HFFc6 (cell line): ENCODE measurements around the gene MAP4K4. TPM values are rescaled to one million over a fixed set of nuclear protein-coding genes. Genes with fewer than 3 reads are reported as not detected.

Experiments used
- DNase-seq: peaks from one replicate; pipeline ENCODE4 v3.0.0-alpha.2; 2018
- H3K27ac Mint-ChIP-seq: 2 replicates; pipeline ENCODE4 v1.8.0; 2020; ENCODE audit warnings: mild to moderate bottlenecking, mixed read lengths
- H3K27me3 Mint-ChIP-seq: 2 replicates; pipeline ENCODE4 v1.8.0; 2021; ENCODE audit warnings: mild to moderate bottlenecking, moderate library complexity, mixed read lengths; ENCODE audit not compliant: insufficient read depth
- H3K36me3 Mint-ChIP-seq: 2 replicates; pipeline ENCODE4 v1.8.0; 2021; ENCODE audit warnings: low read depth, mixed read lengths
- H3K4me1 Mint-ChIP-seq: 2 replicates; pipeline ENCODE4 v1.8.0; 2020; ENCODE audit warnings: low read depth, mixed read lengths
- H3K4me3 Mint-ChIP-seq: 2 replicates; pipeline ENCODE4 v1.8.0; 2020; ENCODE audit warnings: mild to moderate bottlenecking, moderate library complexity, mixed read lengths
- H3K9me3 Mint-ChIP-seq: 2 replicates; pipeline ENCODE4 v1.8.0; 2020; ENCODE audit warnings: mild to moderate bottlenecking, mixed read lengths
- total RNA-seq, 6 experiments: library from RNA; stranded (reverse); fragmentation: NEBNext Ultra II Directional; extraction: Animal tissue kit (Norgen Biotek cat#: 25700); gene quantifications; 2 replicates in 1 of 6; 3 replicates in 5 of 6; pipeline ENCODE4 v1.2.3, GENCODE V29; 2021
- TF ChIP-seq, protein P1 (sequence below): fragments of 200-600 bp; sonication (generic); IDR thresholded peaks from 2 replicates; pipeline ENCODE4 v1.5.0; 2021; ENCODE audit warnings: antibody characterized with exemption, mild to moderate bottlenecking

MAP4K4 gene
- total RNA-seq, 6 experiments from 2014 or later, result 103 to 124 (median 121) TPM

DNA sequence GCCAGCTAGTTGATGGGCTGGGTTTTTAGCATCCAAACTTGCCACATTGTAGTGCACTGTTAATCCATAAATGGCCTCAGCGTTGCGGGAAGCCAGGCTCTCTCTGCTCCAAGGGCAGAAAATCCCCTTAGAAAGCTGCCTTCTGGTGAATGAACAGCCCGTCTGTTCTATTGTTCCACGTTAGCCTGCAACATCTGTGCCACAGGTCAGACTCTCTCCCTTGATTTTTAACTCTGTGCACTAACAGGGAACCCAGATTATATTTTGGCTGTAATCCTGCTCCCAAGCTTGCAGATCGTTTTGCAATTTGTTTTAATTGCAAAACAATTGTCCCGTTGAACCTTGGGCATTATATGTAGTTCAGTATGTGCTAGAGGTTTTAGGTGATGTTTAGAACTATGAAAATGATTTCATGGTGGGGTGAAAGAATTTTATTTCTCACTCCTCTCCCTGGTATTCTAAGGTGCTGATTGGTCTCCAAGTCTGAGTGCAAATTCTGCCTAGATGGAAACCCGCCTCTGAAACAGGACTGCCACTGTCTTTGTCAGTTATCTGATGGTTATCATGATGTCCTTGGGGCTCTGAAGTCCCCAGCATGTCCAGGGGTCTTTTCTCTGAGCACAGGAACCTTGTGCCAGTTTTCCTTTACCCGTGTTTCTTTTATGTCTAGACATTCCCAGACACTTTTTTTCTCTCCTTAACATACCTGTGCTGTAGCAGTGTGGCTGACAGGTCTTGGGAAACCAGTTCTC, 106.6 kb downstream of the MAP4K4 start:
- DNase-seq, result no peak
- H3K4me3 Mint-ChIP-seq, result peak overlapping the region; percentile 13; the same call in 1 of the 2 replicates
- H3K9me3 Mint-ChIP-seq, result no peaks in the 10 kb centered on the region
- peaks cover 19% of the 10 kb centered on the region for H3K36me3 Mint-ChIP-seq
- TF ChIP-seq, protein P1, sequence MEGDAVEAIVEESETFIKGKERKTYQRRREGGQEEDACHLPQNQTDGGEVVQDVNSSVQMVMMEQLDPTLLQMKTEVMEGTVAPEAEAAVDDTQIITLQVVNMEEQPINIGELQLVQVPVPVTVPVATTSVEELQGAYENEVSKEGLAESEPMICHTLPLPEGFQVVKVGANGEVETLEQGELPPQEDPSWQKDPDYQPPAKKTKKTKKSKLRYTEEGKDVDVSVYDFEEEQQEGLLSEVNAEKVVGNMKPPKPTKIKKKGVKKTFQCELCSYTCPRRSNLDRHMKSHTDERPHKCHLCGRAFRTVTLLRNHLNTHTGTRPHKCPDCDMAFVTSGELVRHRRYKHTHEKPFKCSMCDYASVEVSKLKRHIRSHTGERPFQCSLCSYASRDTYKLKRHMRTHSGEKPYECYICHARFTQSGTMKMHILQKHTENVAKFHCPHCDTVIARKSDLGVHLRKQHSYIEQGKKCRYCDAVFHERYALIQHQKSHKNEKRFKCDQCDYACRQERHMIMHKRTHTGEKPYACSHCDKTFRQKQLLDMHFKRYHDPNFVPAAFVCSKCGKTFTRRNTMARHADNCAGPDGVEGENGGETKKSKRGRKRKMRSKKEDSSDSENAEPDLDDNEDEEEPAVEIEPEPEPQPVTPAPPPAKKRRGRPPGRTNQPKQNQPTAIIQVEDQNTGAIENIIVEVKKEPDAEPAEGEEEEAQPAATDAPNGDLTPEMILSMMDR, result no peak
- H3K4me1 Mint-ChIP-seq, result peaks cover 83% of the 10 kb centered on the region
- H3K27ac Mint-ChIP-seq, result peak overlapping the region; percentile 35
- peaks cover 2% of the 10 kb centered on the region for H3K27me3 Mint-ChIP-seq

DNA sequence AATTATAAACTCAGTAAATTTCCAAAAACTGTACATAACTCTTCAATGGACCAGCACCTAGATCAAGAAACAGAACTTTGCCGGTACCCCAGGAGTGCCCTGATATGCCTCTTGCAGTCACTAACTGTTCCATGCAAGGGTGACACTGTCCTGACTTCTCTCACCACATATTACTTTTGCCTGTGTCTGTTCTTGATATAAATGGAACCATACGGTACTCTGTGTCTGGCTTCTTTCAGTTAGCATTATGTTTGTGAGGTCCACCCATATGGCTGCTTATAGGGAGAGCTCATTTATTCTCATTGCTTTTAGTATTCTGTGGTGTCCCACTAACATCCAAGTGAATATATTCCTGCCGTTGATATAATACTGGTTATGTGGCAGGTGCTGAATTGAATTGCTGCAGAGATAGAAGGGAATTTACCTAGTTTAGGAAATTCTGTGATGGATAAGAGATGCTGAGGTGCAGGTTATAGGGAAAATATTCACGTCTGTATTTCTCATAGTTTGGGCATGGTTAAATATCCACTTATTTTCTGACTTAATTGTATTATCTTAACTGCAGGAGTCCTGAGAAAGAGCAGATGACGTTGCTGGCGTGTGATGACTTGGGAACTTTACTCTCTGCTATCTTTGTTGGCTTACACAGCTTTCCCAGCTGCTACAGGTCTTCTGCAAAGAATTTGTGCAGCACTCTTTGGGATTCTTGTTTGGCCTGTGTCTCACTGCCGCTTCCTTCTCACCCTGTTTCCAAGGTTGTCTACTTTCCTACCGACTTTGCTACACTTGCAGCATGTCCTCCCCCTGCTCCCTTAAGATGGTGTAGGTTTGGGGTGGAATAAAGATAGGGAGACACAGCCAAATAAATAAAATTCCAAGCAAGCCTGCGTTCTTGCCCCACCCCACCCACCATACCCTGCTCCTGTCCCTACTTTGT, 107.9 kb downstream of the MAP4K4 start:
- H3K4me3 Mint-ChIP-seq, result peak overlapping the region; percentile 78
- H3K4me1 Mint-ChIP-seq, result peaks cover 86% of the 10 kb centered on the region
- H3K36me3 Mint-ChIP-seq, result peaks cover 12% of the 10 kb centered on the region
- no peak for DNase-seq
- H3K9me3 Mint-ChIP-seq, result no peaks in the 10 kb centered on the region
- TF ChIP-seq, protein P1, result no peak
- H3K27ac Mint-ChIP-seq, result peak overlapping the region; percentile 88
- H3K27me3 Mint-ChIP-seq, result peaks cover 2% of the 10 kb centered on the region

DNA sequence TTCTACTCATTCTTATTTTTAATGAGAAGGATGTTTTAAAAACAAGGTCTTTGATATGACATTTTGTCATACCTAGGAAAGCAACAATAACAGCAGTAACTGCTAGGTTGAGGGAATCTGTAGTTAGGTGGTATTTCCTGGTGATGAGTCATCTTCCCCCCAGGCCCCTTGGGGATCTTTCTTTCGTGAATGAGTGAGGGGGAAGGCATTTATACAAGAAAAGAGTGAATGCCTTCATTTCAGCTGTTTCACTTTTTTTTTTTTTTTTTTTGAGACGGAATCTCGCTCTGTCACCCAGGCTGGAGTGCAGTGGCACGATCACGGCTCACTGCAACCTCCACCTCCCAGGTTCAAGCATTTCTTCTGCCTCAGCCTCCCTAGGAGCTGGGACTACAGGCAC, 108.6 kb downstream of the MAP4K4 start:
- DNase-seq, result peak; percentile 71
- H3K4me1 Mint-ChIP-seq, result peaks cover 86% of the 10 kb centered on the region
- peaks cover 12% of the 10 kb centered on the region for H3K36me3 Mint-ChIP-seq
- H3K9me3 Mint-ChIP-seq, result no peaks in the 10 kb centered on the region
- peaks cover 2% of the 10 kb centered on the region for H3K27me3 Mint-ChIP-seq
- peak overlapping the region; percentile 88 for H3K27ac Mint-ChIP-seq
- TF ChIP-seq, protein P1, result no peak
- H3K4me3 Mint-ChIP-seq, result peak overlapping the region; percentile 78

DNA sequence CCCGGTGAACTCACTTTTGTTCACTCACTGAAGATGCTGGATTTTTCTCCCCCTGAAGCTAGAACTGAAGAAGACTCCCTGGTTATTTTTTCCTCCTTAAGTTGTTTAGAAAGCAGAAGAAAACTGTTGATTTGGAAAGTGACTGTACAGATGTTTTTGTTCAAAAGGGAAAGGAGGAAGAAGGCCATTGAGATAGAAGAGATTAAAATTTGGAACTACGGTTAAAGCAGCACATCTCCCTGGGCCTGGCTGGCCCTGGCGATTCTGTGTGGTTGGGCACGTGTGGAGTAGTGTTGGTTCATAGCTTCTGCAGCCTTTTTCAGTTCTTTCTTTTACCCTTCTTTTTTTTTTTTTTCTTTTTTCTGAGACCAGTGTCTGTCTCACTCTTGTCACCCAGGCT, 109.2 kb downstream of the MAP4K4 start:
- H3K9me3 Mint-ChIP-seq, result no peaks in the 10 kb centered on the region
- peak overlapping the region; percentile 78 for H3K4me3 Mint-ChIP-seq
- no peak for DNase-seq
- H3K4me1 Mint-ChIP-seq, result peaks cover 89% of the 10 kb centered on the region
- TF ChIP-seq, protein P1, result no peak
- H3K36me3 Mint-ChIP-seq, result peaks cover 12% of the 10 kb centered on the region
- peak overlapping the region; percentile 88 for H3K27ac Mint-ChIP-seq
- H3K27me3 Mint-ChIP-seq, result peaks cover 2% of the 10 kb centered on the region

DNA sequence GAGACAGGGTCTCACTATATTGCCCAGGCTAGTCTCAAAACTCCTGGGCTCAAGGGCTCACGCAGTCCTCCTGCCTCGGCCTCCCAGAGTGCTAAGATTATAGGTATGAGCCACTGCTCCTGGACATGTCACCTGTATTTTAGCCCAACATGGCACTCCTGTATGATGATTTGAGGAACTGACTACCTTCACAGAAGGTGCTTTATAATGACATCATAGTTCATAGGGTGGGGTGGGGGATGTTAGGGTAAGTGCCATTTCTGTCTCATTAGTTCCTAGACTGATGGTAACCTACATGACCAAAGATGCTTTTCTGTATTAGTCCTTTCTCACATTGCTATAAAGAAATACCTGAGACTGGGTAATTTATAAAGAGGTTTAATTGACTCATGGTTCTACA, 109.7 kb downstream of the MAP4K4 start:
- H3K27me3 Mint-ChIP-seq, result peaks cover 2% of the 10 kb centered on the region
- no peak for DNase-seq
- TF ChIP-seq, protein P1, result no peak
- H3K4me1 Mint-ChIP-seq, result peaks cover 89% of the 10 kb centered on the region
- no peak overlapping the region; the same call in 1 of the 2 replicates for H3K4me3 Mint-ChIP-seq
- peaks cover 8% of the 10 kb centered on the region for H3K36me3 Mint-ChIP-seq
- peak overlapping the region; percentile 88 for H3K27ac Mint-ChIP-seq
- no peaks in the 10 kb centered on the region for H3K9me3 Mint-ChIP-seq
